K562 (cell line): ENCODE results near the gene GABPB1. TPM values are rescaled to one million over a fixed set of nuclear protein-coding genes. Genes with fewer than 3 reads are reported as not detected.

Experiments used
- ARID1B ChIP-seq: fragments of 450-650 bp; IDR thresholded peaks from 2 replicates; pipeline ENCODE4 v1.6.1; 2016; ENCODE audit warnings: antibody characterized with exemption, mild to moderate bottlenecking, inconsistent platforms
- BRD4 ChIP-seq: fragments of 200-600 bp; sonication (generic); IDR thresholded peaks from 2 replicates; pipeline ENCODE4 v1.6.1; 2017; ENCODE audit warnings: inconsistent platforms
- CBX8 ChIP-seq: fragments of 200-600 bp; sonication (generic); IDR thresholded peaks from 2 replicates; pipeline ENCODE4 v1.6.1; 2012; ENCODE audit warnings: borderline replicate concordance, mixed run types, low read depth, mild to moderate bottlenecking, moderate library complexity, mixed read lengths, low read length, control low read depth, inconsistent platforms; ENCODE audit not compliant: poor library complexity, severe bottlenecking; ENCODE audit errors: extremely low read depth
- L3MBTL2 ChIP-seq: fragments of 450-650 bp; IDR thresholded peaks from 2 replicates; pipeline ENCODE4 v1.6.1; 2016; ENCODE audit warnings: mild to moderate bottlenecking, moderate library complexity
- MXI1 ChIP-seq: IDR thresholded peaks from 2 replicates; pipeline ENCODE4 v1.6.1; 2011; ENCODE audit warnings: low read depth, mild to moderate bottlenecking, improper control_type of control experiment, low read length
- NCOA1 ChIP-seq: fragments of 450-650 bp; IDR thresholded peaks from 2 replicates; pipeline ENCODE4 v1.6.1; 2016; ENCODE audit warnings: low read depth
- PCBP2 ChIP-seq: fragments of 200-400 bp; formaldehyde crosslinking; IDR thresholded peaks from 2 replicates; pipeline ENCODE4 v1.6.1; 2018; ENCODE audit warnings: low read length, low read depth, mild to moderate bottlenecking, moderate library complexity; ENCODE audit not compliant: poor library complexity, severe bottlenecking
- SMC3 ChIP-seq: conservative IDR thresholded peaks from 2 replicates; pipeline ENCODE4 v1.6.1; 2011; ENCODE audit warnings: low read depth, low read length, improper control_type of control experiment; ENCODE audit not compliant: insufficient read depth
- SNRNP70 ChIP-seq: fragments of 200-400 bp; formaldehyde crosslinking; optimal IDR thresholded peaks from 2 replicates; pipeline ENCODE3; 2017; ENCODE audit warnings: low read depth, low read length
- SRSF3 ChIP-seq: fragments of 200-400 bp; formaldehyde crosslinking; IDR thresholded peaks from 2 replicates; pipeline ENCODE4 v1.6.1; 2016; ENCODE audit warnings: mild to moderate bottlenecking, low read length, moderate library complexity; ENCODE audit not compliant: insufficient read depth
- TBP ChIP-seq: optimal IDR thresholded peaks from 2 replicates; pipeline ENCODE3; 2011; ENCODE audit warnings: low read depth, low read length, improper control_type of control experiment
- TFAM ChIP-seq: fragments of 250-450 bp; sonication (Bioruptor Pico); conservative IDR thresholded peaks from 2 replicates; pipeline ENCODE4 v1.5.0; 2021; ENCODE audit warnings: mild to moderate bottlenecking, moderate library complexity
- TSC22D4 ChIP-seq: fragments of 450-650 bp; IDR thresholded peaks from 2 replicates; pipeline ENCODE4 v1.6.1; 2016; ENCODE audit warnings: missing genetic modification characterization, missing biosample characterization, control low read depth
- U2AF1 ChIP-seq: fragments of 200-400 bp; formaldehyde crosslinking; optimal IDR thresholded peaks from 2 replicates; pipeline ENCODE3; 2017; ENCODE audit warnings: mild to moderate bottlenecking, low read depth, low read length, moderate library complexity
- ZBED1 ChIP-seq: IDR thresholded peaks from 2 replicates; pipeline ENCODE4 v1.6.1; 2014
- ZNF134 ChIP-seq: fragments of 250-450 bp; sonication (Bioruptor Pico); conservative IDR thresholded peaks from 2 replicates; pipeline ENCODE4 v1.4.0; 2020
- polyA plus RNA-seq, 8 experiments: library from polyadenylated mRNA; depleted of rRNA in 4 of 8; stranded (reverse) in 5 of 8; unstranded in 3 of 8; fragments of >200 nt; fragmentation: Nextera tagmentation in 2 of 8; fragmentation: Illumina TruSeq in 1 of 8; extraction: Ambion mirVana in 2 of 8; extraction: Trizol in 1 of 8; gene quantifications; 2 replicates each; pipeline versions ENCODE4 v1.2.1 to v1.2.3, GENCODE V29; 2011 to 2014; ENCODE audit warnings: inconsistent platforms in 1 of 8, missing spikeins in 1 of 8
- total RNA-seq, 7 experiments: library from RNA; depleted of rRNA in 6 of 7; stranded (reverse); fragments of >200 nt in 6 of 7; fragmentation: Illumina TruSeq in 2 of 7; extraction: Trizol in 2 of 7; gene quantifications; 2 replicates each; pipeline versions ENCODE4 v1.2.1 to v1.2.3, GENCODE V29; 2011 to 2021; ENCODE audit warnings: low replicate concordance in 1 of 7
- TF ChIP-seq, protein P1 (sequence below): sonication (generic); formaldehyde crosslinking; IDR thresholded peaks from 2 replicates; pipeline ENCODE4 v1.8.0; 2022; ENCODE audit warnings: mild to moderate bottlenecking, missing genetic modification reagents
- TF ChIP-seq, protein P2 (sequence below), 2 experiments: fragments of 450-650 bp; conservative IDR thresholded peaks; 2 replicates each; pipeline ENCODE4 v1.6.1; 2017; ENCODE audit warnings: mild to moderate bottlenecking in 2 of 2, moderate library complexity in 2 of 2
- TF ChIP-seq, protein P3 (sequence below): sonication (generic); formaldehyde crosslinking; IDR thresholded peaks from 2 replicates; pipeline ENCODE4 v1.8.0; 2022; ENCODE audit warnings: mild to moderate bottlenecking, missing genetic modification reagents
- TF ChIP-seq, protein P4 (sequence below): IDR thresholded peaks from 2 replicates; pipeline ENCODE4 v1.6.1; 2014; ENCODE audit warnings: antibody characterized with exemption
- TF ChIP-seq, protein P5 (sequence below): fragments of 450-650 bp; IDR thresholded peaks from 2 replicates; pipeline ENCODE4 v1.6.1; 2016; ENCODE audit warnings: low read depth, mild to moderate bottlenecking, moderate library complexity

Gene GABPB1
- total and polyA plus RNA-seq, 9 of the 15 experiments (the other 6 are each of a cell fraction or from before 2014, with no cell fraction given): 11.8 to 42.3 (median 33.2) TPM

DNA sequence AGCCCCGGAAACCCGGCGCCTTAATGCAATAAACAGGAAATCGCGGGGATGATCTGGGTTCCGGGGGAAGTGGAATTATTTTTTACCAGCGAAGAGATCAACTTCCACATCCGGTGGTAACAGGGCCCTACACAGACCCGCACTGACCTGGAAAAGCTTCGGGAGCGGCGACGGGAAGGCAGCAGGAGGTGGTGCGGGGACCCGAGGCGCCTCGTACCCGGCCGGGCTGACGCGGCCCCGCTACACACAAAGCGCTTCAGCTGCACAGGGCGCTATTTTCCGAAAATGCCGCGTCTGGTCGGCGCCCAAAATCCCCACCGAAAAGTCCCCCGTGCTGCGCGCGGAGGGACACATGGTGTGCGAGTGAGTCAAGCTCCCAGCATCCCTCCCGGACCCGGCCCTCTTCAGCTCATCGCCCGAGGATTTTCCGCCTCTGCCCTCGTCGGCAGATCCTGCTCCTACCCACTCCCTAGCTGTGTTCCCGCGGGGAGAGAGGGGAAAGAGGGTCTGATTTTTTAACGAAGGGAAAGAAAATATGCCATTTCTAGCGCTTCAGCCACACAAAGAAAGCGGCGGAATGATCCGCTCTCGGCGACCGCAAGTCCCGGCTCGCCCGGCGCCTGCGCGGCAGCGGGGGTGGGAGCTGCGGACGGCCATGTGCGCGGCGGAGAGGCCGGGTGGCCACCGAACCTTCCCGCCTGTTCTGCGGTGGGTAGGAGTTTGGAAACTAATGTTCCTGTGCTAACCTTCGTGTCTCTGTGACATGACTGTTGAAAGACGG, at the start of gene GABPB1 (continued):
- TF ChIP-seq SMC3: 0 out of 2 replicates have a peak, but pooled peaks have one; percentile 5
- TF ChIP-seq ARID1B: peak; percentile 42; the same call in 1 of the 2 replicates
- TF ChIP-seq ZNF134: no peak
- TF ChIP-seq, protein P1, sequence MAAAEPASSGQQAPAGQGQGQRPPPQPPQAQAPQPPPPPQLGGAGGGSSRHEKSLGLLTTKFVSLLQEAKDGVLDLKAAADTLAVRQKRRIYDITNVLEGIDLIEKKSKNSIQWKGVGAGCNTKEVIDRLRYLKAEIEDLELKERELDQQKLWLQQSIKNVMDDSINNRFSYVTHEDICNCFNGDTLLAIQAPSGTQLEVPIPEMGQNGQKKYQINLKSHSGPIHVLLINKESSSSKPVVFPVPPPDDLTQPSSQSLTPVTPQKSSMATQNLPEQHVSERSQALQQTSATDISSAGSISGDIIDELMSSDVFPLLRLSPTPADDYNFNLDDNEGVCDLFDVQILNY (CRISPR knock-in tag): peak; percentile 48; the same call in 1 of the 2 replicates
- TF ChIP-seq SNRNP70: no peak
- TF ChIP-seq L3MBTL2: peak; percentile 96
- no peak for TF ChIP-seq TFAM (CRISPR knock-in tag)
- peak; percentile 11 for TF ChIP-seq U2AF1
- TF ChIP-seq, protein P2, sequence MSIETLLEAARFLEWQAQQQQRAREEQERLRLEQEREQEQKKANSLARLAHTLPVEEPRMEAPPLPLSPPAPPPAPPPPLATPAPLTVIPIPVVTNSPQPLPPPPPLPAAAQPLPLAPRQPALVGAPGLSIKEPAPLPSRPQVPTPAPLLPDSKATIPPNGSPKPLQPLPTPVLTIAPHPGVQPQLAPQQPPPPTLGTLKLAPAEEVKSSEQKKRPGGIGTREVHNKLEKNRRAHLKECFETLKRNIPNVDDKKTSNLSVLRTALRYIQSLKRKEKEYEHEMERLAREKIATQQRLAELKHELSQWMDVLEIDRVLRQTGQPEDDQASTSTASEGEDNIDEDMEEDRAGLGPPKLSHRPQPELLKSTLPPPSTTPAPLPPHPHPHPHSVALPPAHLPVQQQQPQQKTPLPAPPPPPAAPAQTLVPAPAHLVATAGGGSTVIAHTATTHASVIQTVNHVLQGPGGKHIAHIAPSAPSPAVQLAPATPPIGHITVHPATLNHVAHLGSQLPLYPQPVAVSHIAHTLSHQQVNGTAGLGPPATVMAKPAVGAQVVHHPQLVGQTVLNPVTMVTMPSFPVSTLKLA (conservative IDR thresholded peaks at IDR 0.05): peak; percentile 95 to 96
- peak; percentile 99 for TF ChIP-seq BRD4
- TF ChIP-seq TSC22D4: no peak
- TF ChIP-seq CBX8: no peak
- peak; percentile 90 for TF ChIP-seq TBP
- peak; percentile 75 for TF ChIP-seq NCOA1
- peak; percentile 80 for TF ChIP-seq MXI1
- no peak for TF ChIP-seq ZBED1
- TF ChIP-seq PCBP2: no peak
- TF ChIP-seq, protein P3, sequence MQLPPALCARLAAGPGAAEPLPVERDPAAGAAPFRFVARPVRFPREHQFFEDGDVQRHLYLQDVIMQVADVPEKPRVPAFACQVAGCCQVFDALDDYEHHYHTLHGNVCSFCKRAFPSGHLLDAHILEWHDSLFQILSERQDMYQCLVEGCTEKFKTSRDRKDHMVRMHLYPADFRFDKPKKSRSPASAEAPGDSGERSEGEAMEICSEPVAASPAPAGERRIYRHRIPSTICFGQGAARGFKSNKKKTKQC (CRISPR knock-in tag): no peak; the same call in 1 of the 2 replicates
- TF ChIP-seq SRSF3: no peak
- TF ChIP-seq, protein P4, sequence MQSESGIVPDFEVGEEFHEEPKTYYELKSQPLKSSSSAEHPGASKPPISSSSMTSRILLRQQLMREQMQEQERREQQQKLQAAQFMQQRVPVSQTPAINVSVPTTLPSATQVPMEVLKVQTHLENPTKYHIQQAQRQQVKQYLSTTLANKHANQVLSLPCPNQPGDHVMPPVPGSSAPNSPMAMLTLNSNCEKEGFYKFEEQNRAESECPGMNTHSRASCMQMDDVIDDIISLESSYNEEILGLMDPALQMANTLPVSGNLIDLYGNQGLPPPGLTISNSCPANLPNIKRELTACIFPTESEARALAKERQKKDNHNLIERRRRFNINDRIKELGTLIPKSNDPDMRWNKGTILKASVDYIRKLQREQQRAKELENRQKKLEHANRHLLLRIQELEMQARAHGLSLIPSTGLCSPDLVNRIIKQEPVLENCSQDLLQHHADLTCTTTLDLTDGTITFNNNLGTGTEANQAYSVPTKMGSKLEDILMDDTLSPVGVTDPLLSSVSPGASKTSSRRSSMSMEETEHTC: no peak
- TF ChIP-seq, protein P5, sequence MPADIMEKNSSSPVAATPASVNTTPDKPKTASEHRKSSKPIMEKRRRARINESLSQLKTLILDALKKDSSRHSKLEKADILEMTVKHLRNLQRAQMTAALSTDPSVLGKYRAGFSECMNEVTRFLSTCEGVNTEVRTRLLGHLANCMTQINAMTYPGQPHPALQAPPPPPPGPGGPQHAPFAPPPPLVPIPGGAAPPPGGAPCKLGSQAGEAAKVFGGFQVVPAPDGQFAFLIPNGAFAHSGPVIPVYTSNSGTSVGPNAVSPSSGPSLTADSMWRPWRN: peak; percentile 60
